ENCODE data around the gene FGR. TPM values are rescaled to one million over a fixed set of nuclear protein-coding genes. Genes with fewer than 3 reads are reported as not detected.

The FGR gene
- total RNA-seq, 5 donors from 2014 or later (not counting 1 experiment from before 2014, with no cell fraction given) = 3.2 to 37.3 (median 5.7) TPM

DNA sequence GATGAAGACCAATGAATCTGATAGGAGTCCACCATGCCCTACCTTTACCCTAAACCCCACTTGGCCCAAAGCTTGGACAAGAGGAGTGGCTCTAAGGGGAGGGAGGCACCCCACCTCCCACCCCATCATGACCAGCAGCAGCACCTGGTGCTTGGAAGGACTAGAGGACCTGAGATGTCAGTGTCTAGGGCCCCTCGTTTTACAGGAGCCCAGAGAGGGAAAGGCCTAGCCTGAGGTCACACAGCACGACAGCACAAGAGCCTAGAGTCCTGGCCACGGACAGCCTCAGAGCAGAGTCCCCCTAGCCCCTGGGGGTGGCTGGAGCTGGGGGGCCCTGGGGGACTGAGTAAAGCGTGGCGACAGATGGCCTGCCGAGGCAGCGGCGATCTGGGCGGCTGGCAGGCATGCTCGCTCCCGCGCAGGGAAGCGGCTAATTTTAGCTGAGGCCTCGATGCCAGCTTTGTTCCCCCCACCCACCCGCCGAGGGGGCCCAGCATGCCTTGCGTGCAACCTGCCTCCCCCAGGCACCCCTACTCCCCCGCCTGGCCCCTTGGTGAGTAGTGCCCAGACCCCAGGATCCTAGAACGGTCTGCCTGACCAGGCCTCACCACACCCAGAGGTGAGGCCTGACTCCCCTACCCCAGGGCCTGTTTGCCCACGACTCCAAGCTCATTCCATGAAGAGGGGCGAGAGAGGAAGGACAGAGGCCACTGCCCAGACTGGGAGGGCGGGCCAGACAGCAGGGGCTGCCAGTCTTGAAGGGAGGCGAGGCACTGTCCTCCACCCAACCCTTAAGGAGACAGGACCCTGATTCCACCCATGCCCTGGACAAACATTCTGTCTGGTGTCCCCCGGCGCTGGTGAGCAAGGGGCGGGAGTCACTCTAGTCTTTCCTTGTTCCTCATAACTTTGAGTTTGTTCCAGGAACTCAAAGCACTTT, 70.0 kb downstream of the FGR start:
- Mint-ChIP-seq H3K36me3 (no peaks in the 10 kb centered on the region), H3K4me1 (peaks cover 22 to 57% (median 48%) of the 10 kb centered on the region in 3 donors), H3K27me3 (no peaks in the 10 kb centered on the region), H3K27ac (no peak overlapping the region), H3K9me3 (no peaks in the 10 kb centered on the region), H3K4me3 (no peak overlapping the region)
- ChIA-PET CTCF (interaction anchor here (0.6 to 1.6 kb wide), 2 partner anchors 8 to 42 kb away, joined by 3 to 5 read pairs; no protein-coding TSS in a partner anchor), POLR2A (interaction anchor here in 1 of 2 donors (0.6 kb wide), 1 partner anchor 245 kb away, joined by 3 read pairs; no protein-coding TSS in a partner anchor)
- Histone ChIP-seq H3K4me3 (ENCODE audit: control insufficient read depth in 1 of 2, extremely low read depth in 1 of 2, low read length in 1 of 2) (no peak overlapping the region), H3K4me1 (ENCODE audit: control insufficient read depth in 1 of 2, extremely low read depth in 1 of 2, insufficient read depth in 2 of 2, low read length in 2 of 2) (peaks cover 16 to 29% of the 10 kb centered on the region in 2 experiments), H3K9me3 (no peaks in the 10 kb centered on the region), H3K36me3 (ENCODE audit: control insufficient read depth in 2 of 2, extremely low read depth in 1 of 2, insufficient read depth in 1 of 2, low read length in 1 of 2) (peaks cover 0 to 3% of the 10 kb centered on the region in 2 donors), H3K27me3 (replicated peaks in 1 of 2; ENCODE audit: control insufficient read depth in 2 of 2, extremely low read depth in 1 of 2, insufficient read depth in 2 of 2, low read length in 1 of 2) (no peaks in the 10 kb centered on the region), H3K27ac (ENCODE audit: low read length) (no peak overlapping the region)
- WGBS (ENCODE audit: insufficient coverage) = 93% methylated on average over 15 of the region's 26 CpGs
- ATAC-seq (replicated peaks in 1 of 4) = no peak
- no peak for DNase-seq

- peaks cover 22 to 51% (median 46%) of the 10 kb centered on the region in 3 donors for H3K4me1 Mint-ChIP-seq
Observed at GRCh38 chr1:27563591-27564471, 71.2 kb downstream of the FGR start.

DNA sequence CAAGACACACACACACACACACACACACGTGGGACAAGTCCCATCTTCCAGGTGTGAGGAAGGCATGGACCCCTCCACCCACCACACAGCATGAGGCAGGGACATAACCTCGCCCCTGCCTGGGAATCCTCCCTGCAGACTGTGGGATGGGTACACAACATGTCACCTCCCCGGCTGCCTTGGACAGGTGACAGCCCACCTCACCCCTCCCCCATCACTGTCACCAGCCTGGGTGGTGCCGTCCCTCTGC, 71.7 kb downstream of the FGR start:
- no peak overlapping the region for H3K4me3 ChIP-seq (ENCODE audit: control insufficient read depth in 1 of 2, extremely low read depth in 1 of 2, low read length in 1 of 2)
- no peaks in the 10 kb centered on the region for H3K36me3 Mint-ChIP-seq
- DNase-seq = no peak
- H3K27ac ChIP-seq (ENCODE audit: low read length) = no peak overlapping the region
- WGBS (ENCODE audit: insufficient coverage) = 83% methylated on average over 4 of the region's 4 CpGs
- CTCF ChIA-PET = no interaction called here
- H3K9me3 ChIP-seq = no peaks in the 10 kb centered on the region
- no peaks in the 10 kb centered on the region for H3K27me3 Mint-ChIP-seq
- POLR2A ChIA-PET = no interaction called here
- no peak overlapping the region for H3K4me3 Mint-ChIP-seq
- H3K27me3 ChIP-seq (replicated peaks in 1 of 2; ENCODE audit: control insufficient read depth in 2 of 2, extremely low read depth in 1 of 2, insufficient read depth in 2 of 2, low read length in 1 of 2) = no peaks in the 10 kb centered on the region
- H3K4me1 ChIP-seq (ENCODE audit: control insufficient read depth in 1 of 2, extremely low read depth in 1 of 2, insufficient read depth in 2 of 2, low read length in 2 of 2) = peaks cover 16 to 22% of the 10 kb centered on the region in 2 experiments
- no peak for ATAC-seq (replicated peaks in 1 of 4)
- no peaks in the 10 kb centered on the region for H3K9me3 Mint-ChIP-seq
- peaks cover under 1 to 3% of the 10 kb centered on the region in 2 donors for H3K36me3 ChIP-seq (ENCODE audit: control insufficient read depth in 2 of 2, extremely low read depth in 1 of 2, insufficient read depth in 1 of 2, low read length in 1 of 2)
- peaks cover 22 to 48% (median 44%) of the 10 kb centered on the region in 3 donors for H3K4me1 Mint-ChIP-seq
- no peak overlapping the region for H3K27ac Mint-ChIP-seq

More at GRCh38 chr1:27563591-27564471, 71.2 kb downstream of the FGR start:
- Histone ChIP-seq H3K27ac (ENCODE audit: low read length) (no peak overlapping the region), H3K4me1 (ENCODE audit: control insufficient read depth in 1 of 2, extremely low read depth in 1 of 2, insufficient read depth in 2 of 2, low read length in 2 of 2) (peaks cover 16 to 25% of the 10 kb centered on the region in 2 experiments), H3K36me3 (ENCODE audit: control insufficient read depth in 2 of 2, extremely low read depth in 1 of 2, insufficient read depth in 1 of 2, low read length in 1 of 2) (peaks cover 0 to 3% of the 10 kb centered on the region in 2 donors), H3K27me3 (replicated peaks in 1 of 2; ENCODE audit: control insufficient read depth in 2 of 2, extremely low read depth in 1 of 2, insufficient read depth in 2 of 2, low read length in 1 of 2) (no peaks in the 10 kb centered on the region), H3K9me3 (no peaks in the 10 kb centered on the region), H3K4me3 (ENCODE audit: control insufficient read depth in 1 of 2, extremely low read depth in 1 of 2, low read length in 1 of 2) (no peak overlapping the region)
- no peak for ATAC-seq (replicated peaks in 1 of 4)
- DNase-seq = no peak
- Mint-ChIP-seq H3K9me3 (no peaks in the 10 kb centered on the region), H3K4me3 (no peak overlapping the region), H3K27ac (no peak overlapping the region), H3K27me3 (no peaks in the 10 kb centered on the region), H3K36me3 (no peaks in the 10 kb centered on the region)
- whole genome bisulfite sequencing (ENCODE audit: insufficient coverage) = 83% methylated on average over 2 of the region's 10 CpGs
- ChIA-PET POLR2A (no interaction called here), CTCF (interaction anchor here in 1 of 2 donors (1.6 kb wide), 1 partner anchor 41 kb away, joined by 5 read pairs; no protein-coding TSS in a partner anchor)

DNA sequence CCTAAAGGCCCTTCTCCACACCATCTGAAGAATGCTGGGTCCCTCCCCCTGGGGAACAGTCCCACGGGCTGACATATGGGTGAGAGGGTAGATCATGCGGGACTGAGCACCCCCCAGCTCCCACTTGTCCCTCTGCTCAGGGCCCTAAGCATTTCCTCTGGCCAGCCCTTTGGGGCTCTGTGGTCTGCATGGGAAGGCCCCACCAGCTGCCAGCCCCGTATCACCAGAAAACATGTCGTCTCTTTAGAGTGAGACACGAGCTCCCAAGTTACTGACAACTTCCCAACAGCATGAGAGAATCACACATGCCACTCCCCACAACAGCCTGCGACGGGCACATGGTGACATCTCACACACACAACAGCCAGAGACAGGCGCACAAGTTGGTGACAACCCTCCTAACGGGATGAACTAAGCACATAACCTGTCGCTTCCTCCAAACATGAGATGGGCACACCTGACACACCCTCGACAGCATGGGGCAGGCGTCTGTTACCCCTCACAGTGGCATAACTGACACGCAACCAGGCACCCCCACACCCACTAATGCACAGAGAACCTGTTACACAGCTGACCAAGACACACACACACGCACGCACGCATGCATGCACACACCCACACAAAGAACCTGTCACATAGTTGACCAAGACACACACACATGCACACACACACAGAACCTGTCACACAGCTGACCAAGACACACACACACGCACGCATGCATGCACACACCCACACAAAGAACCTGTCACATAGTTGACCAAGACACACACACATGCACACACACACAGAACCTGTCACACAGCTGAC, 72.2 kb downstream of the FGR start:
- ChIA-PET CTCF (no interaction called here), POLR2A (no interaction called here)
- Histone ChIP-seq H3K36me3 (ENCODE audit: control insufficient read depth in 2 of 2, extremely low read depth in 1 of 2, insufficient read depth in 1 of 2, low read length in 1 of 2) (peaks cover 6% of the 10 kb centered on the region in 2 donors), H3K4me3 (ENCODE audit: control insufficient read depth in 1 of 2, extremely low read depth in 1 of 2, low read length in 1 of 2) (no peak overlapping the region), H3K4me1 (ENCODE audit: control insufficient read depth in 1 of 2, extremely low read depth in 1 of 2, insufficient read depth in 2 of 2, low read length in 2 of 2) (peaks cover 10 to 17% of the 10 kb centered on the region in 2 experiments), H3K27ac (ENCODE audit: low read length) (no peak overlapping the region), H3K9me3 (no peaks in the 10 kb centered on the region), H3K27me3 (replicated peaks in 1 of 2; ENCODE audit: control insufficient read depth in 2 of 2, extremely low read depth in 1 of 2, insufficient read depth in 2 of 2, low read length in 1 of 2) (no peaks in the 10 kb centered on the region)
- ATAC-seq (replicated peaks in 1 of 4) (no peak), DNase-seq (no peak)
- no peaks in the 10 kb centered on the region for H3K27me3 Mint-ChIP-seq
- no peak overlapping the region for H3K4me3 Mint-ChIP-seq
- H3K4me1 Mint-ChIP-seq = peaks cover 17 to 42% (median 40%) of the 10 kb centered on the region in 3 donors
- no peak overlapping the region for H3K27ac Mint-ChIP-seq
- H3K9me3 Mint-ChIP-seq = no peaks in the 10 kb centered on the region
- no peaks in the 10 kb centered on the region for H3K36me3 Mint-ChIP-seq
- 88% methylated on average over 14 of the region's 18 CpGs for WGBS (ENCODE audit: insufficient coverage)

Other genes with a start within 250 kb of the FGR start
- gene GPR3, start 242.6 kb downstream of the FGR start, total RNA-seq = under 1 TPM in 2 of 5 donors, not detected in 3; 0.21 to 0.35 TPM
- gene WASF2, start 145.0 kb downstream of the FGR start, total RNA-seq = 100 to 1,000 TPM; 145 to 161 (median 156) TPM
- gene AHDC1, start 31.0 kb downstream of the FGR start, total RNA-seq = 10 to 100 TPM; 21.9 to 26.4 (median 23.1) TPM
- gene IFI6, start 37.0 kb upstream of the FGR start, total RNA-seq = 10 to 100 TPM; 28.2 to 52.1 (median 40.7) TPM
- gene FAM76A, start 90.8 kb upstream of the FGR start, total RNA-seq = 10 to 100 TPM; 18.1 to 23.4 (median 21.2) TPM
- gene STX12, start 138.0 kb upstream of the FGR start, total RNA-seq = 10 to 100 TPM; 21.2 to 31.4 (median 27.4) TPM
- gene PPP1R8, start 195.6 kb upstream of the FGR start, total RNA-seq = 10 to 100 TPM; 20.5 to 48.1 (median 40.5) TPM
- gene THEMIS2, start 237.4 kb upstream of the FGR start, total RNA-seq = 100 to 1,000 TPM in 2 of 5 donors, 10 to 100 TPM in 3; 39.0 to 124 (median 94.8) TPM

Measured in T-cell (primary cell).